MCF 10A (cell line): ENCODE results near the gene CCNJL. TPM values are rescaled to one million over a fixed set of nuclear protein-coding genes. Genes with fewer than 3 reads are reported as not detected.

Experiments used
- BruUV-seq: library from RNA; stranded (reverse); fragments of 400-500 nt; replicated peaks from 2 replicates; lab custom pipeline; 2021; lab: Mats Ljungman, UMichigan
- CTCF ChIA-PET: fragments of 300-600 bp; sonication (Branson Sonifier 250); formaldehyde crosslinking; extraction: SDS; loops from one replicate; lab custom pipeline; 2021; ENCODE audit warnings: antibody characterized with exemption, inconsistent platforms; lab: Yijun Ruan, JAX
- POLR2A ChIA-PET: fragments of 300-600, 350-650 bp; sonication (Branson Sonifier 250); formaldehyde crosslinking; extraction: SDS; loops from one replicate; lab custom pipeline; 2020; ENCODE audit warnings: antibody characterized with exemption, inconsistent platforms; lab: Yijun Ruan, JAX
- DNase-seq: peaks from one replicate; pipeline ENCODE4 v3.0.0-alpha.2; 2018; ENCODE audit not compliant: unreplicated experiment
- H3K27ac Mint-ChIP-seq: one replicate; pipeline ENCODE4 v1.8.0; 2022; ENCODE audit warnings: mild to moderate bottlenecking, low read depth, mixed read lengths; ENCODE audit not compliant: unreplicated experiment
- H3K27me3 Mint-ChIP-seq: one replicate; pipeline ENCODE4 v1.8.0; 2022; ENCODE audit warnings: mixed read lengths; ENCODE audit not compliant: insufficient read depth, unreplicated experiment
- H3K36me3 Mint-ChIP-seq: one replicate; pipeline ENCODE4 v1.8.0; 2022; ENCODE audit warnings: mild to moderate bottlenecking, moderate library complexity, mixed read lengths; ENCODE audit not compliant: insufficient read depth, unreplicated experiment
- H3K4me1 Mint-ChIP-seq: one replicate; pipeline ENCODE4 v1.8.0; 2022; ENCODE audit warnings: mixed read lengths; ENCODE audit not compliant: insufficient read depth, unreplicated experiment
- H3K4me3 Mint-ChIP-seq: one replicate; pipeline ENCODE4 v1.8.0; 2022; ENCODE audit warnings: mild to moderate bottlenecking, moderate library complexity, mixed read lengths; ENCODE audit not compliant: unreplicated experiment
- H3K9me3 Mint-ChIP-seq: one replicate; pipeline ENCODE4 v1.8.0; 2022; ENCODE audit warnings: mixed read lengths; ENCODE audit not compliant: unreplicated experiment
- intact Hi-C: fragments of 100-400 bp; cut with micrococcal nuclease; formaldehyde crosslinking; loops from 2 replicates; pipeline ENCODE4 v1.14.1; 2022
- total RNA-seq: library from RNA; stranded (reverse); gene quantifications from 2 replicates; pipeline ENCODE4 v1.2.3, GENCODE V29; 2022
- TF ChIP-seq, protein P1 (sequence below): fragments of 200-600 bp; IDR thresholded peaks from one replicate; pipeline ENCODE4 v1.8.0; 2022; ENCODE audit warnings: antibody characterized with exemption, mild to moderate bottlenecking; ENCODE audit not compliant: unreplicated experiment

CCNJL gene
- total RNA-seq, 1 experiment from 2014 or later = 3.6 TPM

DNA sequence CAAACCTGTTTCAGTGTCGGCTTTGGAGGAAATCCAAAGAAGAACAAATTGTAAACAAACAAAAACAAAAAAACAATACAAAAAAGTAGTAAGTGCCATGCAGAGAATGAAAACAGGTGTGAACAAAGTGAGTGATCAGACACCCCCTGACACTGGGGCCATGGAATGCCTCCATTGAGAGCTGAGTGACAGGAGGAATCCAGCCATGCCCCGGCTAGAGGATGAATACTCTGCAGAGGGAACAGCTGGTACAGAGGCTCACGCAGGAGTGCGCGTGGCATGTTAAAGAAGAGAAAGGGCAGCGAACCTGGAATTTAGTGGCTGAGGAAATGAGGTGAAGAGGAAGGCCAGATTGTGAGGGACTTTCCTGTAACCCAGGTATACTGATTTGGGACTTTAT, 15.5 kb upstream of the CCNJL start:
- CTCF ChIA-PET = interaction anchor here (0.6 to 11.9 kb wide), 8 partner anchors 9 to 307 kb away, joined by 3 to 69 read pairs (median 4); no protein-coding TSS in a partner anchor
- Mint-ChIP-seq H3K4me1 (no peaks in the 10 kb centered on the region), H3K9me3 (no peaks in the 10 kb centered on the region), H3K27ac (no peak overlapping the region), H3K4me3 (no peak overlapping the region), H3K36me3 (no peaks in the 10 kb centered on the region), H3K27me3 (no peaks in the 10 kb centered on the region)
- no TSS peak for BruUV-seq
- intact Hi-C loops = no loop called here
- no peak for DNase-seq
- TF ChIP-seq, protein P1, sequence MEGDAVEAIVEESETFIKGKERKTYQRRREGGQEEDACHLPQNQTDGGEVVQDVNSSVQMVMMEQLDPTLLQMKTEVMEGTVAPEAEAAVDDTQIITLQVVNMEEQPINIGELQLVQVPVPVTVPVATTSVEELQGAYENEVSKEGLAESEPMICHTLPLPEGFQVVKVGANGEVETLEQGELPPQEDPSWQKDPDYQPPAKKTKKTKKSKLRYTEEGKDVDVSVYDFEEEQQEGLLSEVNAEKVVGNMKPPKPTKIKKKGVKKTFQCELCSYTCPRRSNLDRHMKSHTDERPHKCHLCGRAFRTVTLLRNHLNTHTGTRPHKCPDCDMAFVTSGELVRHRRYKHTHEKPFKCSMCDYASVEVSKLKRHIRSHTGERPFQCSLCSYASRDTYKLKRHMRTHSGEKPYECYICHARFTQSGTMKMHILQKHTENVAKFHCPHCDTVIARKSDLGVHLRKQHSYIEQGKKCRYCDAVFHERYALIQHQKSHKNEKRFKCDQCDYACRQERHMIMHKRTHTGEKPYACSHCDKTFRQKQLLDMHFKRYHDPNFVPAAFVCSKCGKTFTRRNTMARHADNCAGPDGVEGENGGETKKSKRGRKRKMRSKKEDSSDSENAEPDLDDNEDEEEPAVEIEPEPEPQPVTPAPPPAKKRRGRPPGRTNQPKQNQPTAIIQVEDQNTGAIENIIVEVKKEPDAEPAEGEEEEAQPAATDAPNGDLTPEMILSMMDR = no peak
- POLR2A ChIA-PET = interaction anchor here (0.7 to 1.4 kb wide), 2 partner anchors 15 to 18 kb away, joined by 4 to 5 read pairs; no protein-coding TSS in a partner anchor

DNA sequence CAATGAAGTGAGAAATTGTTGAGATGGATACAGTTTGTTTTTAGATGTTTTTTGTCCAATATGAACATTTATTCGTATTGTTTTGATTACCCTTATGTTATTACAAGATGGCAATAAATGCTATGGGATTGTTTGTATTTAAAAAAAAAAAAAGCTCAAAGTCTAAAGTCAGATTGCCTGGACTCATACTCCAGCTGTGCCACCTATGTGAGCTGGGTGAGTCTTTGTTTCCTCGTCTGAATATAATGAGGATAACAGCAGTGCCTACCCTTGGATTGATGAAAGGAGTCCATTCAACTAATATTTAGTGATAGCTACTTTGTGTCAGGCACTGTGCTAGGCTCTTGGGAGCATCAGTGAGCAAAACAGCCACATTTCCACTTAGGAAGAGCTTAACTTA, 14.6 kb upstream of the CCNJL start:
- Mint-ChIP-seq H3K4me1 (no peaks in the 10 kb centered on the region), H3K36me3 (no peaks in the 10 kb centered on the region), H3K27me3 (no peaks in the 10 kb centered on the region), H3K9me3 (no peaks in the 10 kb centered on the region), H3K4me3 (no peak overlapping the region), H3K27ac (no peak overlapping the region)
- TF ChIP-seq, protein P1 = no peak
- CTCF ChIA-PET = interaction anchor here (0.6 to 11.9 kb wide), 7 partner anchors 18 to 900 kb away, joined by 3 to 69 read pairs (median 4); no protein-coding TSS in a partner anchor
- intact Hi-C loops = no loop called here
- POLR2A ChIA-PET = interaction anchor here (0.6 to 1.4 kb wide), 2 partner anchors 11 to 15 kb away, joined by 3 to 5 read pairs; no protein-coding TSS in a partner anchor
- no peak for DNase-seq
- BruUV-seq = no TSS peak

DNA sequence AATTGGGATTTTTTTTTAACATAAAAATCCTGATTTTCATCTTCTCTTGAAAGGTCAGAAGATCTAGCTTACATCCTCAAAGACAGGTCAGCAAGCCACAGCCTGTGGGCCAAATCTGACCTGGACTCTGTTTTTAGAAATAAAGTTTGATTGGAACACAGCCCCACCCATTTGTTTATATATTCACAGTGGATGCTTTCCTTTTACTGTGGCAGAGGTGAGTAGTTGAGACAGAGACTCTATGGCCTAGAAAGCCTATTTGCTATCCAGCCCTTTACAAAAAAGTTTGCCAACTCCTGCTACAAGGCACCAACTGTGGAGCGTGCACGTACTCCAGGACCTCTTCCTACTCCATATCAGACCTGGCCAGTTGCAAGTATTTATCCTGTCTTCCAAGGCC, 13.4 kb upstream of the CCNJL start:
- no TSS peak for BruUV-seq
- CTCF ChIA-PET = interaction anchor here (1.2 to 2.3 kb wide), 2 partner anchors 83 to 305 kb away, joined by 3 to 5 read pairs; no protein-coding TSS in a partner anchor
- Mint-ChIP-seq H3K9me3 (no peaks in the 10 kb centered on the region), H3K36me3 (no peaks in the 10 kb centered on the region), H3K4me3 (no peak overlapping the region), H3K27me3 (no peaks in the 10 kb centered on the region), H3K4me1 (no peaks in the 10 kb centered on the region), H3K27ac (no peak overlapping the region)
- no peak for DNase-seq
- POLR2A ChIA-PET = interaction anchor here (0.8 to 1.2 kb wide), 3 partner anchors 10 to 99 kb away, joined by 3 to 4 read pairs (median 4); no protein-coding TSS in a partner anchor
- intact Hi-C loops = no loop called here
- TF ChIP-seq, protein P1 = no peak

DNA sequence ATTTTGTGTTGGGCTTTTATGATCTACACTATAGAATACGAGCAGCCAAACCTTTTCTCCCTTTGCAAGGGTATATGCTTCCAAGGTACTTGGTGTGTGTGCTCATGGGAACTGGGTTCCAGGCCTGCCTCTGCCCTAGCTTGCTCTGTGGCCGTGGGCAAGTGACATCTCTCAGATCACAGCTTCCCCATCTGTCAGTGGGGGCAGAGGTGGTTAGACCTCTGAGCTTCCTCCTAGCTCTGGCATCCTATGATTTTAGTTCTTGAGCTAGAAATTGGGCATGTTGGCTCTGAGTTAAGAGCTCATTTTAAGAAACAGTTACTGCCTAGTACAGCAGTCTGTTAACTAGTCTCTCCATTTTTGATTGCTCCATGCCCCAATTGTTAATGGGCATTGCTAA, 12.5 kb upstream of the CCNJL start:
- CTCF ChIA-PET = interaction anchor here (0.6 to 1.2 kb wide), 5 partner anchors 8 to 303 kb away, joined by 3 to 4 read pairs (median 3); no protein-coding TSS in a partner anchor
- POLR2A ChIA-PET = interaction anchor here (0.8 to 1.2 kb wide), 3 partner anchors 9 to 98 kb away, joined by 3 to 4 read pairs (median 4); no protein-coding TSS in a partner anchor
- intact Hi-C loops = no loop called here
- Mint-ChIP-seq H3K27me3 (no peaks in the 10 kb centered on the region), H3K4me1 (no peaks in the 10 kb centered on the region), H3K9me3 (no peaks in the 10 kb centered on the region), H3K36me3 (no peaks in the 10 kb centered on the region), H3K4me3 (no peak overlapping the region), H3K27ac (no peak overlapping the region)
- TF ChIP-seq, protein P1 = no peak
- no peak for DNase-seq
- no TSS peak for BruUV-seq
